Activated CD4-positive, alpha-beta T cell treated with anti-CD3 and anti-CD28 coated beads for 1 hour (primary cell): ENCODE results near the gene GABRD.
"Not testable (repeated sequence)": the region's sequence is repeated elsewhere in the genome, so short reads cannot be mapped to it uniquely, and the experiment has no call there.

ENCODE experiments used
- DNase-seq: peaks from one replicate; pipeline ENCODE4 v3.0.0-alpha.2; 2020

GABRD gene, protein sequence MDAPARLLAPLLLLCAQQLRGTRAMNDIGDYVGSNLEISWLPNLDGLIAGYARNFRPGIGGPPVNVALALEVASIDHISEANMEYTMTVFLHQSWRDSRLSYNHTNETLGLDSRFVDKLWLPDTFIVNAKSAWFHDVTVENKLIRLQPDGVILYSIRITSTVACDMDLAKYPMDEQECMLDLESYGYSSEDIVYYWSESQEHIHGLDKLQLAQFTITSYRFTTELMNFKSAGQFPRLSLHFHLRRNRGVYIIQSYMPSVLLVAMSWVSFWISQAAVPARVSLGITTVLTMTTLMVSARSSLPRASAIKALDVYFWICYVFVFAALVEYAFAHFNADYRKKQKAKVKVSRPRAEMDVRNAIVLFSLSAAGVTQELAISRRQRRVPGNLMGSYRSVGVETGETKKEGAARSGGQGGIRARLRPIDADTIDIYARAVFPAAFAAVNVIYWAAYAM

DNA sequence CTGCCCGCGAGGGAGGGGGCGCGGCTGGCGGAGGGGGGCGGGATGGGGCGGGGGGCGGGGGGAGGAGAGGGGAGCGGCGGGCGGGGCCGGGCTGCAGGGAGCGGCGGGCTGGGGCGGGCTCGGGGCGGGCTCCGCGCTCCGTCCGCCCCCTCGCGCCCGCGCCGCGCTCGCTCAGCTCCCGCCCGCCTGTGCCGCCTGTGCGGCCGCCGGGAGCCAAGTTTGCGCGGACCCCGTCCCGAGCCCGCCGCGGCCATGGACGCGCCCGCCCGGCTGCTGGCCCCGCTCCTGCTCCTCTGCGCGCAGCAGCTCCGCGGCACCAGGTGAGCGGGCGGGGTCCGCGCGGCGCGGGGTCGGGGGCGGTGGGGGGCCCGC, at the start of gene GABRD:
GABRD (plus strand) TSS at position 174 of the 372 bp plus-strand sequence; CDS start at position 253, 79 bp downstream.
- DNase-seq: no peak

DNA sequence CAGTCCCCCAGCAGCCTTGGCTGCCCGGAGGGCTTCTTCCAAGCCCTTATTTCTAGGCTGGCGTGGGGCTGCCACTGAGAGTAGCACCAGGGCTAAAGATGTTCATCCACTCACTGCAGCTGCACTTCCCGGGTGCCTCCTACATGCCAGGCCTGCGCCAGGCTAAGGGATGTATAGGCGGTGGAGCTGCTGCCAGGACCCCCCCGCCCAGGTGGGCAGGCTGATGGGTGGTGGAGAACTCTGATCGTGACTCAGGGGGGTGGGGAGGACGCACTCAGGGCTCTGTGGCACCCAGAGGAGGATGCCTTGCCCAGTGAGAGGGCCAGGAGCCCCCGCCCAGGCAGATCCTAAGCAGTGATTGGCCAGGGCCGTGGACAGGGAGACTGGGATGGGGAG, 49.6 kb upstream of the GABRD start:
- no peak for DNase-seq

DNA sequence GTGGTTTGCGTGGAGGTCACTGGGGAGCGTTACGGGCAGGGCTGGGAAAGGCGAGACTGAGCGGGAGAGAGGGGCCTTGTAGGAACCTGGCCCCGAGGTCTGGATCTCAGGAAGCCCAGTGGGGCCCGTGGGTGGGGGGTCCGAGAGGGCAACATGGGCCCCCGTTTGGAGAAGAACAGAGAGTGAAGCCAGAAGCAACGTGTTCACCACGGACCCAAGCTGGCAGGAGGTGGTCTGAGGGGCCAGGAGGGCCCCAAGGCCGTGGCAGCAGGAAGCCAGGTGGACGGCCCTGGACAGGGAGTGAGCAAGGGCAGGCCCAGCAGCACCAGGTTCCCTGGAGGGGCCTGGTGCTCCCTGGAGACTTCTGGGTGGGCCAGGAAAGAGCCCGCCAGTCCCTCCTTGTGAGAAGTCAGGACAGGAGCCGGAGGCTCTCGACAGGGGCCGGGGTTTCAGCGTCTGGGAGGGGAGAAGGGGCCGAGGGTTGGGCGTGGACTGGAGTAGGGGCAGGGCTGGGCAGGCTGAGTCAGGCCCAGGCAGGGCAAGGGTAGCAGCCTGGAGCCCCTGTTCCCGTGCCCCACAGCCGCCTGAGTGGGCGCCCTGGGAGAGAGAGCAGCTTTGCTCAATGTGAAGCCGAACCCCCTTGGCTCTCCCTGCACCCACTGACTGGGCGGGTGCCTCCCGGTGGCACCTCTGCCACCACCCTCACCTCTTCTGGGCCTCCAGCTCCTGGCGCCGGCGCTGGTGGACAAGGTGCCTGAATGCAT, 49.0 kb upstream of the GABRD start:
- DNase-seq: no peak

DNA sequence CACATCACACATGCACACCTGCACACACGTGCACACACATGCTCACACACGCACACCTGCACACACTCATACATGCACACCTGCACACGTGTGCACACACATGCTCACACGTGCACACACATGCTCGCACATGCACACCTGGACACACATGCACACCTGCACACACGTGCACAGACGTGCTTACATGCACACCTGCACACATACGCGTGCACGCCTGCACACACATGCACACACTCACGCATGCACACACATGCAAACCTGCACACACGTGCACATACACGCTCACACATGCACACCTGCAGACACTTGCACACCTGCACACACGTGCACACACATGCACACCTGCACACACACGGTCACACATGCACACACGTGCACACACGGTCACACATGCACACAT, 48.1 kb upstream of the GABRD start:
- no peak for DNase-seq

DNA sequence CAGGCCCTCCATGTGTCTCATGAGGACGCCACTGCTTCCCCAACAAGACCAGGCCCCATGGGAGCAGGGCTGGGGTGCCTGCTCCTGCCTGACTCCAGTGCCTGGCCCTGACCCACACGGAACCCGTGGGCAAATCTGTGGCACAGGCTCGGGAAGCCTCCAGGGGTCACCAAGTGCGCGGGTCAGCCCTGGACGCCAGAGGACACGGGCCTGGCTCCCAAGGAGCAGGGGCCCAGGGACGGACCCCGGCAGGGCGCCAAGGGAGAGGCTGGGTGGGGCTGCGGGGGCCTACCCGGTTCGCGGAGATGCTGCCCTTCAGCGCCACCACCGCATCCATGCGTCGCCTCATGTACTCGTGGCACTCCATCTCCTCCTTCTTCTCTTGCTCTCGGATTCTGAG, 47.5 kb upstream of the GABRD start:
- no peak for DNase-seq

DNA sequence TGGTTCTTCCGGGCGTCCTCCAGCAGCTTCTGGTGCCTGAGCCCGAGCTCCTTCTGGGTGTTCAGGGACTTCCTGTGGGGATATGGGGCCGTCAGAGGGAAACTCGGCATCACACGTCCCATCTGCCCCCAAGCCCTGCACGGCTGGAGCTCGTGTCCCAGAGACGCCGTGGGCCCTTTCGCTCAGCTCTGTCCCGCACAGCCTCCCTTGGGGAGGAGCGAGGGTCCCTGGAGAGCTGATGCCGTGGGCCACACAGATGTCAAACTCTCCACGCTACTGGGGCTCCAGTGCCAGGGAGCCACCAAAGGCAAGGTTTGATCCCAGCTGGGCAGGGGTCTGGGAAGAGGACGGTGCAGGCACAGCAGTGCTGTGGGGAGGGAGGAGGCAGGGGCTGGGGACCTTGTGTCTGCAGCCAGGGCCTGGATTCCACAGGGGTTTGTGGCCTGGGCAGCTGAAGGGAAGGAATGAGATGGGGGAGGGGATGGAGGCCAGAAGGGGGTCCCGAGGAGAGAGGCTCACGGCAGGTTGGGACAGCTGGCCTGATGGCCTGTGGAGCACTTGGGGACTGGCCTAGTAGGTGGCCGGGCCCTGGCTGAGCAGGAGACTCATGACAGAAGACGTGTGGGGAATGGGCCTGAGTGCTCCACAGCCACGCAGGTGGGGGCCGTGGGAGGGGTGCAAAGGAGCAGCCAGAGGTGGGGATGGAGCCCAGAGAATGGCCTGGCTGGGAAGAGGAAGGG, 46.0 kb upstream of the GABRD start:
- DNase-seq: no peak

DNA sequence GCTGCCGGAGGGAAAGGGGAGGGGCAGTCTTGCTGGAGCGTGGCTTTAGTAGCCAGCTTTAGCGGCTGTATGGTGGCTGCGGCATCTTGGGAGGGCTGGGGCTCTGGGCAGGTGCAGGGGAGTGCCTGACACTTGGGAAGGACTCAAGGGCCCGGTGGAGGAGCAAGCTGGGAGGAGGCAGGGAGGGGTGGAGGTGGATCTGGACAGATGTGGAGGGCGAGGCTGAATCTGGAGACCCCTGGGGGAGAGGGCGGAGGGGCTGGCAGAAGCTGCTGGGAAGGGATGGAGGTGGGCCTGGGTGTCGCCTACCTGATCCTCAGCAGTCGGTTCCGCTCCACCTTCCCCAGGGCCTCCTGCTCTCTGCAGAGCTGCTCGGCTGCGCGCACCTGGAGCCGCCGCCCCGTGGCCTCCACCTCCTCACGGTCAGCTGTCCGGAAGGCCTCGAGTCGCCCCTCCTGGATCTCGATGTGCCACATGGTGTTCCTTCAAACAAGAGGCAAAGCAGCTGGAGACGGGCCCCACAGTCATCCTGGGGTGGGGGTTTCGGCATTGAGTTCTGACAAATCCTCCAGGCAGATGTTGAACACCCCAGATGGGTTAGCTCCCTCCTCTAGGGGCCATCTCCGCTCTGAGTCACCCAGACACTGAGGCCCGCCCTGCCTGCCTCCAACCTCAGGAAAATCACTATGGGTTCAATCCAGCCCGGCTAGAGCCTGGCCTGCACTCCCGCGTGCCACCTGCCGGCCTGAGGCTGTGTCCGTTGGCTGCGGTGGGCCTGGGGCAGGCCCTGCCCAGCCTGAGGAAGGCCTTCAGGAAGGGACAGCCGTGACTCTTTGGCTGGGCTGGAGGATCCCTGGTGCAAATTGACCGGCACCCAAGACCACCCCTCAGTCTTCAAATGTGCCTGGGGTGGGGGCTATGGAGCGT, 45.2 kb upstream of the GABRD start:
- no peak for DNase-seq

DNA sequence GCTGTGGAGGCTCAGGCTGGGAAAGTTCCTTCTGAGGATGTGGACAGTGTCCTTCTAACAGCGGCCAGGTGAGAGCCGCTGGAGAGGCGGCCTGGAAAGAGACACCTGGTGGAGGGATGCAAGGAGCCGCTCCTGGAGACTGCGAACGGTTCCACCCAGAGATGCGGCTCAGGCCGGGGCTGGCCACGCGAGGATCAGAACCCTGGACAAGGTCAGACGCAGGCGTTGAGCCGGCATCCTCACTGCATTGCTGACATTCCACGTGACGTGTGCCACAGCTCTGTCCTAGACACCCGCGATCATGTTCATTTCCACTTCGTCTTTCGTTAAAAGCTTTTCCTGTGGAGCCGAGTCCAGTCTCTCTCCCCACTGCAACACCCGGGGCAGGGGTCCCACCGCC, 44.3 kb upstream of the GABRD start:
- DNase-seq: no peak

DNA sequence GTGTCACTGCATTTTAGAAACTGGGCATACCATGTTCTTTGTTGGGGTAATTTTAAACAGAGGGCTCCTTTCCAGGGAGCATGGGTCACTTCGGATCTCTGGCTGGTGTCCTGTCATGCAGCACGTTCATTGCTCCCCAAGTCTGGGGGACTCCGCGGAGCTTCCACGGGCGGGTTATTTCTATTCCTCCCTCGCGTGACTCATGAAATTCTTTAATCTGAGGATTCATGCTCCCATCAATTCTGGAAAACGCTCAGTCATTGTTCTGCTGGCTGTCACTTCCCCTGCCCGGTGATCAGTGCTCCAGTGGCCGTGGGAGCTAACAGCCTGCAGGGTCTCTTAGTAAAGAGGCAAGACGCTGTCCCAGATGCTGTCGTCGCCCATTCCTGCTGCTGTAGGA, 43.6 kb upstream of the GABRD start:
- DNase-seq: no peak

DNA sequence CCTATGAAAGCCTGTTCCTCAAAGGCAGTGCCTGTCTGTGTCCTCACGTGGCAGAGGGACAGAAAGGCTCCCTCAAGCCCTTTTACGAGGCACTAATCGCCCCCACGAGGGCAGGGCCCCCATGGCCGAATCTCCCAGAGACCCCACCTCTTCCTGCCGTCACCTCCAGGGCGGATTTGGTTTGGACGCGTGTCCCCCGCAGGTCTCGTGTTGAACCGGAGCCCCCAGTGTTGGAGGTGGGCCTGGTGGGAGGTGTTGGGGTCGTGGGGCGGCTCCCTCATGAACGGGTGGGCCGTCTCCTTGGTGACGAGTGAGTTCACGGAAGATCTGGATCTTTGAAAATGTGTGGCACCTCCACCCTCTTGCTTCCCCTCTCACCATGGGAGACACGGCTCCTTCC, 43.1 kb upstream of the GABRD start:
- DNase-seq: no peak

DNA sequence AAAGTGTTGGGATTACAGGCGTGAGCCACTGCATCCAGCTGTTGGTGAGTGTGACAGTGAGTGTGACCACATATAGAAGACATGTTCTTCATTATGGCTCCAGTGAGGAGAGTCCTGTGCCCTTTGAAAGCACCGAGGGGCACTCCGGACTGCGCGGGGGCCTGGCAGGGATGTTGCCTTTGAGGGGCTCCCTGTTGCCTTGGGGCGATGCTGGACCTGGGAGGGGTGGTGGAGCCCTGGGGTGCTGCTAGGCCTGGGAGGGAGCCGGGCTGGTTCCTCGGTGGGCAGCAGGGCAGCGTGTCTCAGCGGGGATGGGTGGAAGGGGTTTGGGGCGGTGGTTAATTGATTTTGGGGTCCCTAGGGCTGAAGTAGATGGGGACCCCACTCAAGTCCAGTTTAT, 41.0 kb upstream of the GABRD start:
- DNase-seq: no peak

DNA sequence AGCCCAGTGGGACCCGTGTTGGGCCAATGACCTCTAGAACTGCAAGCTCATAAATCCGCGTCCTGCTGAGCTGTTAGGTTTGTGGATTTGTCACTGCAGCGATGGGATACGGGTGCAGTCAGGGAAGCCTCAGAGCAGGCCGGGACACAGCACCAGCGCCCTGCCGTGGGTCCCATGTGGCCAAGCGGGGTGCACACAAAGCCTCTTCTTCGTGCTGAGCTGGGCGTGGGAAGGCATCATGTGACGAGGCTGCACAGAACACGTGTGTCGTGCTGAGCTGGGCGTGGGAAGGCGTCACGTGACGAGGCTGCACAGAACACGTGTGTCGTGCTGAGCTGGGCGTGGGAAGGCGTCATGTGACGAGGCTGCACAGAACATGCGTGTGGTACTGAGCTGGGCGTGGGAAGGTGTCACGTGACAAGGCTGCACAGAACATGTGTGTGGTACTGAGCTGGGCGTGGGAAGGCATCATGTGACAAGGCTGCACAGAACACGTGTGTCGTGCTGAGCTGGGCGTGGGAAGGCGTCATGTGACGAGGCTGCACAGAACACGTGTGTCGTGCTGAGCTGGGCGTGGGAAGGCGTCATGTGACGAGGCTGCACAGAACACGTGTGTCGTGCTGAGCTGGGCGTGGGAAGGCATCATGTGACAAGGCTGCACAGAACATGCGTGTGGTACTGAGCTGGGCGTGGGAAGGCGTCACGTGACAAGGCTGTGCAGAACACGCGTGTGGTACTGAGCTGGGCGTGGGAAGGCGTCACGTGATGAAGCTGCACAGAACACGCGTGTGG, 40.3 kb upstream of the GABRD start:
- DNase-seq: not testable (repeated sequence)

DNA sequence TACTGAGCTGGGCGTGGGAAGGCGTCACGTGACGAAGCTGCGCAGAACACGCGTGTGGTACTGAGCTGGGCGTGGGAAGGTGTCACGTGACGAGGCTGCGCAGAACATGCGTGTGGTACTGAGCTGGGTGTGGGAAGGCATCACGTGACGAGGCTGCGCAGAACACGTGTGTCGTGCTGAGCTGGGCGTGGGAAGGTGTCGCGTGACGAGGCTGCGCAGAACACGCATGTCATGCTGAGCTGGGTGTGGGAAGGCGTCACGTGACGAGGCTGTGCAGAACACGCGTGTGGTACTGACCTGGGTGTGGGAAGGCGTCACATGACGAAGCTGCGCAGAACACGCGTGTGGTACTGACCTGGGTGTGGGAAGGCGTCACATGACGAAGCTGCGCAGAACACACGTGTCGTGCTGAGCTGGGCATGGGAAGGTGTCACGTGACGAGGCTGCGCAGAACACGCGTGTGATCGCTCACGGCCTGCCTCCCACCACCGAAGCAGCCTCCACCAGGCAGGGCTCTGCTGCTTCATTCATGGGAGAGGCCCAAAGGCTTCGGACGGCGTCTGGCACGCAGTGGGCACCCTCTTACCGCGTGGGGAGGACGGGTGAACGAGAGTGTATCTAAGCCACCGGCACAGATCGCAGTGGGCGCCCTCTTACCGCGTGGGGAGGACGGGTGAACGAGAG, 39.5 kb upstream of the GABRD start:
- no peak for DNase-seq

DNA sequence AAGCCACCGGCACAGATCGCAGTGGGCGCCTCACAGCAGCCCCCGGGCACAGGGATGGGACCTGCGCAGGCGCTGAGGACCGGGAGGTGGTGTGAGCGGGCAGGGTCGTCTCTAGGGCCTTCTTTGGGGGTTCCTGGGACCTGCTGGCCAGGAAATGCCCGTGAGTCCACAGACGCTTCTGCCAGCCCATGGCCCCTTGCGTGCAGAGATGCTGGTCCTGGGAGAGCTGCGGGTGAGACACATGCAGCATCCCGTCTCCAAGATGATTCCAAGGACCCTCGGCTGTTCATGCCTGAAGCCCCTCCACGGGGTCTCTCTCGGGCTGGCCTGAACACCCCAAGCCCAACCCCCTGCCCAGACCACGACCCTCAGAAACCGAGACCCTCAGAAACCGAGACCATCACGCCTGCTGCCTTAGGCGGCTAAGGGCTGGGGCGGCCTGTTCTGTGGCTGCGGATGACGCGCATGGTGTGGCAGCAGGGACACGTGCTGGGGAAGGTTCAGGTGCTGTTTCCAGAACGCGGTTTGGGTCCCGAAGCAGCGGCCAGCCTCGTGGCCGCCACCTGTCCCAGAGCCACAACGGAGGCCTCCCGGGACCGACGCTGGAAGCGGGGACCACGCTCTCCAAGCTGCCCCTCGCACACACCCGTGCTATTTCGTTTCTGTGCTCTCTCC, 38.5 kb upstream of the GABRD start:
- no peak for DNase-seq

DNA sequence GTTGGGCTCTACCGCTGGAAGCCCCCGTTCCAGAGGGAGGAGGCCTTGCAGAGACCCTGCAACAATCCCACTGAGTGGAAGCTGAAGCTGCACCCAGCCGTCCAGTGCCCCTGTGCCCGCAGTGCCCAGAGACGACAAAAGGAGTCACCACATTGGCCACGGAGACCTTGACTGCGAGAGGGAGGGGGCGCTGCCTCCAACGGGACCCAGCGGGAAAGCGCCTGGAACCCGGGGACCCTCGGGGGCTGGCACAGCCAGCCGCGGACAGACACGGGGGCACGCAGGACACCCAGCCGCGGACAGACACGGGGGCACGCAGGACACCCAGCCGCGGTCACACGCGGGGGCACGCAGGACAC, 38.0 kb upstream of the GABRD start:
- no peak for DNase-seq

DNA sequence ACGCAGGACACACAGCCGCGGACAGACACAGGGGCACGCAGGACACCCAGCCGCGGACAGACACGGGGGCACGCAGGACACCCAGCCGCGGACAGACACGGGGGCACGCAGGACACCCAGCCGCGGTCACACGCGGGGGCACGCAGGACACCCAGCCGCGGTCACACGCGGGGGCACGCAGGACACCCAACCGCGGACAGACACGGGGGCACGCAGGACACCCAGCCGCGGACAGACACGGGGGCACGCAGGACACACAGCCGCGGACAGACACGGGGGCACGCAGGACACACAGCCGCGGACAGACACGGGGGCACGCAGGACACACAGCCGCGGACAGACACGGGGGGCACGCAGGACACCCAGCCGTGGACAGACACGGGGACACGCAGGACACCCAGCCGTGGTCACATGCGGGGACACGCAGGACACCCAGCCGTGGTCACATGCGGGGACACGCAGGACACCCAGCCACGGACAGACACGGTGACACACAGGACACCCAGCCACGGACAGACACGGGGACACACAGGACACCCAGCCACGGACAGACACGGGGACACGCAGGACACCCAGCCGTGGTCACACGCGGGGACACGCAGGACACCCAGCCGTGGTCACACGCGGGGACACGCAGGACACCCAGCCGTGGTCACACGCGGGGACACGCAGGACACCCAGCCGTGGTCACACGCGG, 37.4 kb upstream of the GABRD start:
- not testable (repeated sequence) for DNase-seq

DNA sequence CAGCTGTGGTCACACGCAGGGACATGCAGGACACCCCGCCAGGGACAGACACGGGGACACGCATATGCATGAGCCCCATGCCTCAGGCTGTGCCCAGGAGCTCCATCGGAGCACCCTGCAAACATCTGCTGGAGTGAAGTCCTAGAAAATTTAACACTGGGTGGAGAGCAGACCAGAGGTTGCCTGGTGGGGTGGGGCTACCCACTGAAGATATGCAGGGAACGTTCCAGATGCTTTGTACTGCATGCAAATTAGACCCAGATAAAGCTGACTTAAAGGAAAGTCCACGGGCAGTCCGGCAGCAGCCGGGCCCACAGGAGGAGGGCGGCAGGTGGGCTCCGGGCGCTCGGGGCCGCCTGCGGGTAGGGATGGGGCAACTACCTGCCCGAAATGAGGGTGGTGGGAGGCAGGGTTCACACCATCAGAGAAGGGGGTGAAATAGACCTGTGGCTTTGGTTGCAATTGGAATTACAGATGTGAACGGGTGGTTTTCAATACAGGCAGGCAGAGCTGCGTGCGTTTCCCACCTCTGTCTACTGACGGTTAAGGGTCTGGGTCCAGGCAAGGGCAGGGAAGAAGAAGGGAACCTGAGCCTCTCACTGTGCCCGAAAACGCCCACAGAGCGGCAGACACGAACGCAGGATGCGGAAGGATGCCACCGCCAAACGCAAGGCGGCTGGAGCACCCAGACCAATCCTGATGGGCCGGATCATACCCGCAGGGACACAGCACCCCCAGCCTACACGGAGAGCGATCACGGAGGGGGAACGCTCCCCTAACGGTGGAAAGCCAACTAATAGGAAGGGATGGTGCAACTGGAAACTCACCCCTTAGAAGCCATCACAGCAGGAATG, 36.5 kb upstream of the GABRD start:
- no peak for DNase-seq

DNA sequence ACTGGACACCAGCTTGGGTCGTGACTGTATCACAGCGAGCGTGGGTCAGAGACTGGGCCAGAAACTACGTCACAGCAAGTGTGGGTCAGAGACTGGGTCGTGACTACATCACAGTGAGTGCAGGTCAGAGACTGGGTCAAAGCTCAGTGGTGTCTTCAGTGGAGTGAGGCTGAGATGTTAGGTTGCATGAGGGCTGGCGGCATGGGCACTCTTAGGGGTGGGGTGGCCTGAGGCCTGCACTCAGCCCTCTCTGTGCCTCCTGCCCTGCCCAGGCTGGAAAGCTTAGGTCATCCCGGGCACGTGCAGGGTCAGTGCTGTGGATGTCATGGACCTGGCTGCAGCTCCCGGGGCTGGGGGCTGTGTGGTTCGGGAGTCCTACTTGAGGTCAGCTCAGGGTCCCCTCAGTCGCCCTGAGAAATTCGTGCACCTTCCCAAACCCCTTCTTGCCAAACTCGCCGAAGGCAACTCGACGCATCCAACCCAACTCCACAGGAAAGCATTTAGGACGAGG, 34.5 kb upstream of the GABRD start:
- no peak for DNase-seq
